GM19395 (cell line): ENCODE results near the gene DNAJC16.

Experiments
- ATAC-seq: cut with Tn5 transposase; IDR thresholded peaks from one replicate; pipeline ENCODE4 v1.9.1; 2021; ENCODE audit warnings: mild to moderate bottlenecking, moderate library complexity; ENCODE audit not compliant: unreplicated experiment

Gene DNAJC16

GRCh38 chr1:15618655-15619525 is 92.2 kb downstream of the DNAJC16 start:
- no peak for ATAC-seq

DNA sequence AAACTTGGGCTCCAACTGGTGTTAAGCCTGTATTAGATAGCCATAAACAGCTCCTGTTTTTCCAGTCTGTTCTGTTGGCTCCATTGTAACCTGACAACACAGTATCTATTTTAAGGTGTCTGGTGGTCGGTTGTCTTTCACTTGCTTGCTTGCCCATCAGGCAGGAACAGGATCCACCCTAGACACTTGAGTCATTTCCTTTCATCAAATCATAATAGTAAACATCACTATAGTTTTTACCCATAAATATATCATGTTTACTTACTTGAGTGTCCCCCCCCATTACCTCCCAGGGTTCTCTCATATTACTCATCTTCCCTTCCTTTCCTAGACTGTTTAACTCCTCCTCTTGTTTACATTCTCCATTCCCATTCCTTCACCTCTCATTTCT is 93.5 kb downstream of the DNAJC16 start:
- no peak for ATAC-seq

- ATAC-seq = no peak
Measured at GRCh38 chr1:15620902-15621682, 94.4 kb downstream of the DNAJC16 start.

DNA sequence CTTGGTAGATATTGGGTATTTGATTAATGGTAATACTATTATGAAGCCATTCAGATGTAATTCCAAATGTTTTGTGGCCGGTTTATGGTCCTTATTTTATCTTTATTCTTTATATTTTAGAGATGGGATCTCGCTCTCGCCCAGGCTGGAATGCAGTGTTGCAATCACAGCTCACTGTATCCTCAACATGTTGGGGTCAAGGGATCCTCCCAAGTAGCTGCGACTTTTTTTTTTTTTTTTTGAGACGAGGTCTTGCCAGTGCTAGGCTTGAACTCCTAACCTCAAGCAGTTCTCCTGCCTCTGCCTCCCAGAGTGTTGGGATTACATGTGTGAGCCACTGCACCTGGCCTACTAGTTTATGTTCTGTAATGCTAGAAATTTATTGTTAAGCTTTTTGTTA is 95.3 kb downstream of the DNAJC16 start:
- ATAC-seq = no peak

DNA sequence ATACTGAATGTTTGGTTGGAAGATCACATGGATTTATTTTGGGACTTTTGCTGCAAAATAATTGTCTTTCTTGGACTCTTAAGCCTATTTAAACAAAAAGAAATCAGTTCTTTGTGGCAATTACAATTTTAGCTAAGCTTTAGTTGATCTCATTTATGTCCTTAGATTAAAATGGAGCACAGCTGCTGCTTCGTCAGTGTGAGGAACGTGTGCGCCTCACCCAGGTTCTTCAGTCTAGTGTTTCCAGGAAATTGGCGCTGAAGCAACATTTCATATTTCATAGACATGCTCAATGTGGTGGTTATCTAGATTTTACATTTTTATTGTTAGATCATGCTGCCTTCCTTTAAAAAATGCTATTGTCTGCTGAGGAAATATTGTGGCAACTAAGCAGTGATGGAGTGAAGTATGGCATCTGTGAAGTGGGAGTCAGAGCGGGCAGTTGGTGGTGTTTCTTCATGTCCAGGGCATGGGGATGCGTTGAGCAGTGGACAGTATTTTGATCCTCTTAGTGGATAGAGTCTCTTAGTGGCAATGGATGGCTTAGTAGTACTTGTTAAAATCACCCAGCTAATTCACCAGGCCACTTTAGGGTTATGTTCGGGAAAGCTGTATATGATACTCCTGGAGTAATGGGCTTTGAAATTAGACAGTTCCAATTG is 96.2 kb downstream of the DNAJC16 start:
- no peak for ATAC-seq

DNA sequence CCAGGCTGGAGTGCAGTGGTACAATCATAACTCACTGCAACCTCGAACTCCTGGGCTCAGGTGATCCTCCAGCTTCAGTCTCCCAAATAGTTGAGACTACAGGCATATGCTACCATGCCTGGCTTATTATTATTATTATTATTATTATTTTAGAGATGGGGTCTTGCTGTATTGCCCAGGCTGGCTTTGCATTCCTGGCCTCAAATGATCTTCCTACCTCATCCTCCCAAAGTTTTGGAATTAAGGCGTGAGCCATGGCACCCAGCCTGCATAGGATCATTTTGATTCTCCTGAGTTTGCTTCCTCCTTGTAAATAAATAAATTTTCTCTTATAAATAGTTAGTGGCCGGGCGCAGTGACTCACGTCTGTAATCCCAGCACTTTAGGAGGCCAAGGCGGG is 96.8 kb downstream of the DNAJC16 start:
- no peak for ATAC-seq

DNA sequence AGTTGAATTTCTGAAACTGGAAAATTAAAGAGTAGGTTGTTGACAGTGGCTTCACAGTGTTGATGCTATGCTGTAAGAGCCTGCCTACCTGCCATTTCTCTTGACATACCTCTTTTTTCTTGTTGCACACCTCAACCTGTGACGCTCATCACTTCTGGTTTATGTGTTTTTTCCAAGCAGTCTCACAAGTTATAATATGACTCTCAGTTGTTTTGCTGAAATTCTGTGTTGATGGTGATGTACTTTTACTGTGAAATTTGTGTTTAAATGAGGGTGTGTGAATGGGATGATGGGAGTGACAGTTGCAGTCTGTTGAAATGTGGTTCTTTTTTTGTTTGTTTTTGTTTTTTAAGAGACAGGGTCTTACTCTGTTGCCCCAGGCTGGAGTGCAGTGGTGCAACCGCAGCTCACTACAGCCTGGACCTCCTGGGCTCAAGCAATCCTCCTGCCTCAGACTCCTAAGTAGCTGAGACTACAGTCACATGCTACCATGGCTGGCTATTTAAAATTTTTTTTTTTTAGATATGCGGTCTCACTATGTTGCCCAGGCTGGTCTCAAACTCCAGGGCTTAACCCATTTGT is 97.6 kb downstream of the DNAJC16 start:
- ATAC-seq = no peak

DNA sequence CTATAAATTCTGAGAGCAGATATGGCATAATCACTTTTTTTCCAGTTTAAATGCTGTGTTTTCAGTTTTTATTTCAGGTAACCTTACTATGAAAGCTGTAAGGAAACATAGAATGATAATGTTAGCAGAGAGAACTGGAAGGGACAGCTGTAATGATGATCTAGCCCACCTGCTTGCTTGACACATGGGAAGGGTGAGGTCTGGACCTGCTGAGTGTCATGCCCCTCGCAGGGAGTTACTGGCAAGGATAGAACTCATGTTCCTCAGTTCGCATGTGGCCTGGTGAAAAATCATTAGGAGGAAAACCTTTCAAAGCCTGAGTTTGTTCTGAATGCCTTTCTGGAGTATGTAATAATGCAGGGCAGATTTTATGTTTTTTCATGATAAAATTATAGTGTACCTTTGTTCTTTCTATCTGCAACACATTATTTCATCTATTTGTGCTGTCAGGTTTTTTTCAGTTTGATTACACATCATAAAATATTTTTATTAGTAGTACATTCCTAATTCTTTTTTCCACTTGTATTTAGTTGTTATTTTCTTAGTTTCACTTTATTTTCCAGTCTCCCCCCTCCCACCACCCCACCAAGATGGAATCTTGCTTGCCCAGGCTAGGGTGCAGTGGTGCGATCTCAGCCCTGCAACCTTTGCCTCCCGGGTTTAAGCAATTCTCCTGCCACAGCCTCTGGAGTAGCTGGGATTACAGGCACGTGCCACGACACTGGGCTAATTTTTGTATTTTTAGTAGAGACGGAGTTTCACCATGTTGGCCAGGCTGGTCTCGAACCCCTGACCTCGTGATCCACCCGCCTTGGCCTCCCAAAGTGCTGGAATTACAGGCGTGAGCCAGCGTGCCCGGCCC is 98.6 kb downstream of the DNAJC16 start:
- no peak for ATAC-seq
